VCaP (cell line): ENCODE data around the gene SUSD1.

Source experiments
- H3K27ac ChIP-seq: fragments of 450-650 bp; 2 replicates; pipeline ENCODE4 v1.5.1; 2017
- TF ChIP-seq, protein P1 (sequence below): fragments of 450-650 bp; conservative IDR thresholded peaks from 2 replicates; pipeline ENCODE4 v1.5.1; 2017; ENCODE audit warnings: mild to moderate bottlenecking, moderate library complexity

The SUSD1 gene

DNA sequence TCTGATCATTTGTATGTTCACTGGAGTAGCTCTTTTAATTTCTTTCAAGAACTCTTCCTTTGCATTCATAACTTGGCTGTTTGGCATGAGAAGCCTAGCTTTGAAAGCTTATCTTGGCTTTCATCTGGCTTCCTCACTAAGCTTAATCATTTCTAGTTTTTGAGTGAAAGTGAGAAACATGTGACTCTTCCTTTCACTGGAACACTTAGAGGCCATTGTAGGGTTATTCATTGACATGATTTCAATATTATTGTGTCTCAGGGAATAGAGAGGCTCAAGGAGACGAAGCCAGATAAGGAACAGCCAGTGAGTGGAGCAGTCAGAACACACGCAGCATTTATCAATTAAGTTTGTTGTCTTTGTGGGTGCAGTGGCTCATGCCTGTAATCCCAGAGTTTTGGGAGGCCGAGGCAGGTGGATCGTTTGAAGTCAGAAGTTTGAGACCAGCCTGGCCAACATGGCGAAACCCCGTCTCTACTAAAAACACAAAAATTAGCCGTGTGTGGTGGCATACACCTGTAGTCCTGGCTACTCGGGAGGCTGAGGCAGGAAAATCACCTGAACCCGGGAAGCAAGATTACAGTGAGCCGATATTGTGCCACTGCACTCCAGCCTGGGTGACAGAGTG lies 180.2 kb downstream of the SUSD1 start:
- no peak overlapping the region for H3K27ac ChIP-seq
- TF ChIP-seq, protein P1, sequence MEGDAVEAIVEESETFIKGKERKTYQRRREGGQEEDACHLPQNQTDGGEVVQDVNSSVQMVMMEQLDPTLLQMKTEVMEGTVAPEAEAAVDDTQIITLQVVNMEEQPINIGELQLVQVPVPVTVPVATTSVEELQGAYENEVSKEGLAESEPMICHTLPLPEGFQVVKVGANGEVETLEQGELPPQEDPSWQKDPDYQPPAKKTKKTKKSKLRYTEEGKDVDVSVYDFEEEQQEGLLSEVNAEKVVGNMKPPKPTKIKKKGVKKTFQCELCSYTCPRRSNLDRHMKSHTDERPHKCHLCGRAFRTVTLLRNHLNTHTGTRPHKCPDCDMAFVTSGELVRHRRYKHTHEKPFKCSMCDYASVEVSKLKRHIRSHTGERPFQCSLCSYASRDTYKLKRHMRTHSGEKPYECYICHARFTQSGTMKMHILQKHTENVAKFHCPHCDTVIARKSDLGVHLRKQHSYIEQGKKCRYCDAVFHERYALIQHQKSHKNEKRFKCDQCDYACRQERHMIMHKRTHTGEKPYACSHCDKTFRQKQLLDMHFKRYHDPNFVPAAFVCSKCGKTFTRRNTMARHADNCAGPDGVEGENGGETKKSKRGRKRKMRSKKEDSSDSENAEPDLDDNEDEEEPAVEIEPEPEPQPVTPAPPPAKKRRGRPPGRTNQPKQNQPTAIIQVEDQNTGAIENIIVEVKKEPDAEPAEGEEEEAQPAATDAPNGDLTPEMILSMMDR = no peak

DNA sequence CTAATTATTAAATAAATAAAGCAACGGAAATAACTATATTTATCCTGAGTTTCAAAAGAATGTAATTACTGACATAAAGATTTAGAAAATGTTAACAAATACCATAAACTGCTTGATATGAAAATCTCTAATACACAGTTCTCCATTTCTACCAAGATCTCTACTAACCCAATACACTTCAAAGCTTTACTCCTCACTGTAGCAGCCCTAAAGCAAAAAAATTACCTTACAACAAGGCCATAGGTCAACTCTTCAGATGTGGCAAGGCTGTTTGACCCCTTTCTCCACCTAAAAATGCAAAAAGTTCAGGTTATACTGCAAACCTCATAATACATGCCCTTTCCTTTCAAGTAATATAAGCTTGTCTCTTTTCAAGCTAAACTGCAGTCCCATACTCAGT lies 181.8 kb downstream of the SUSD1 start:
- H3K27ac ChIP-seq = no peak overlapping the region
- TF ChIP-seq, protein P1 = no peak

DNA sequence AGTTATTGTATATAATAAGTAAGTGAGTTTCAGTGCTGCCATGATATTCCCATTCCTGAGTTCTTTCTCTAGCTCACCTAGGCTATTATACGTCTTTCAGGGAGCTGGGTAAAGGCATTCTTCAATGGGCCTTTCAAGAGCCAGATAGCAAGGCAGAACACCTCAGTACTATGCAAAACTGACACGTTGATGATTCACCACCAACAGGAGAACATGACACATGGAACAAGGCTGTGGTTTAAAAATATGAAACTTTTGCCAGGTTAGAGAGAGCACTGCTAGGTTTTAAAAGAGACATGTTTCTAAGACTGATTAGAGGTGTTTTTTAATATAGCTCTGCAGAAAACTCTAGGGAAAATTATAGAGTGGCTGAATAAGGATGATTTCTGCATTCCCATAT lies 182.6 kb downstream of the SUSD1 start:
- no peak overlapping the region for H3K27ac ChIP-seq
- TF ChIP-seq, protein P1 = no peak

DNA sequence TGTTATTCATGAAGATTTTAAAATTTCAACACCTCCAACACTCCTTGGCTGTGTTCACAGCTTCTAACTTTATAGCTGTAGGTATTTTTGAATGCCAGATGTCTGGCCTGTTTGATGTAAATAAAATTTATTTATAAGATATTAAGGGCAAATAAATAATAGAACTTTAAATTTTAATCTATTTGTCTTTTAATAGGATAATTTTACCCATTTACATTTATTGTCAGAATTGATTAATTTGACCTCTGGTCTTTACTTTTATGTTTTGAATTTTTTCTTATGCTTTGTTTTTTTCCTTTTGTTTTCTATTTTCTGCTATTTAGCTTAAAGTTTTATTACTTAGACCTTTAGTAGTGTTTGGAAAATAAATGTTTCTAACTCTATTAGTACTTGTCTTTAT lies 183.9 kb downstream of the SUSD1 start:
- no peak overlapping the region for H3K27ac ChIP-seq
- TF ChIP-seq, protein P1 = no peak
